Kidney tubule cell (primary cell): ENCODE measurements around the gene CFAP299.

ENCODE experiments used
- DNase-seq: peaks from one replicate; pipeline ENCODE4 v3.0.0-alpha.2; 2018; ENCODE audit warnings: low spot score

CFAP299 gene

GRCh38 chr4:80447493-80447892, 112.0 kb downstream of the CFAP299 start:
- DNase-seq, result no peak

GRCh38 chr4:80448056-80448455, 112.5 kb downstream of the CFAP299 start:
- peak; percentile 16 for DNase-seq

GRCh38 chr4:80452055-80452454, 116.5 kb downstream of the CFAP299 start:
- DNase-seq, result no peak

GRCh38 chr4:80452768-80453167, 117.2 kb downstream of the CFAP299 start:
- DNase-seq, result no peak

GRCh38 chr4:80454040-80454439, 118.5 kb downstream of the CFAP299 start:
- DNase-seq, result peak; percentile 90

GRCh38 chr4:80454556-80454955, 119.0 kb downstream of the CFAP299 start:
- DNase-seq, result peak; percentile 9

- DNase-seq, result no peak
These were observed 124.5 kb downstream of the CFAP299 start for GRCh38 chr4:80459918-80460473.

- DNase-seq, result no peak
These were observed 125.9 kb downstream of the CFAP299 start for GRCh38 chr4:80461412-80461811.

- no peak for DNase-seq
These were observed 127.1 kb downstream of the CFAP299 start for GRCh38 chr4:80462621-80463091.

- no peak for DNase-seq
These were observed 128.0 kb downstream of the CFAP299 start for GRCh38 chr4:80463509-80463908.

- peak; percentile 39 for DNase-seq
These were observed 129.7 kb downstream of the CFAP299 start for GRCh38 chr4:80465238-80465637.

- no peak for DNase-seq
These were observed 130.2 kb downstream of the CFAP299 start for GRCh38 chr4:80465736-80466135.

- no peak for DNase-seq
These were observed 131.1 kb downstream of the CFAP299 start for GRCh38 chr4:80466618-80467017.

GRCh38 chr4:80471756-80472155, 136.2 kb downstream of the CFAP299 start:
- DNase-seq, result peak; percentile 55

- no peak for DNase-seq
These were observed 139.7 kb downstream of the CFAP299 start for GRCh38 chr4:80475236-80475635.

- no peak for DNase-seq
These were observed 140.3 kb downstream of the CFAP299 start for GRCh38 chr4:80475798-80476197.

- DNase-seq, result no peak
These were observed 149.2 kb downstream of the CFAP299 start for GRCh38 chr4:80484712-80485111.

GRCh38 chr4:80486603-80487002, 151.1 kb downstream of the CFAP299 start:
- DNase-seq, result no peak

GRCh38 chr4:80489798-80490197, 154.3 kb downstream of the CFAP299 start:
- no peak for DNase-seq

- peak; percentile 41 for DNase-seq
These were observed 157.2 kb downstream of the CFAP299 start for GRCh38 chr4:80492761-80493160.

- DNase-seq, result no peak
These were observed 160.3 kb downstream of the CFAP299 start for GRCh38 chr4:80495865-80496264.

GRCh38 chr4:80498725-80499124, 163.2 kb downstream of the CFAP299 start:
- no peak for DNase-seq

- no peak for DNase-seq
These were observed 165.1 kb downstream of the CFAP299 start for GRCh38 chr4:80500613-80501012.

GRCh38 chr4:80507077-80507476, 171.5 kb downstream of the CFAP299 start:
- DNase-seq, result no peak

- no peak for DNase-seq
These were observed 172.0 kb downstream of the CFAP299 start for GRCh38 chr4:80507507-80507906.
